ENCODE results near the gene CUX1.
"Not testable (repeated sequence)": the region's sequence is repeated elsewhere in the genome, so short reads cannot be mapped to it uniquely, and the experiment has no call there.

CUX1 gene

GRCh38 chr7:101817471-101818286, at the start of gene CUX1:
Gene CUX1 (plus strand): TSS chr7:101817626. CDS start chr7:101817640, 14 bp downstream.
- peak in 4 of 51 donors; percentile 3 to 29 (median 24) for DNase-seq

- no peak for DNase-seq
These were observed 49.1 kb upstream of the CUX1 start for GRCh38 chr7:101768280-101768679.

GRCh38 chr7:101770466-101770865, 47.0 kb upstream of the CUX1 start:
- DNase-seq, result no peak

- DNase-seq, result no peak
These were observed 44.8 kb upstream of the CUX1 start for GRCh38 chr7:101772508-101773211.

- no peak for DNase-seq
These were observed 42.2 kb upstream of the CUX1 start for GRCh38 chr7:101775181-101775580.

GRCh38 chr7:101778026-101778580, 39.3 kb upstream of the CUX1 start:
- no peak for DNase-seq

- no peak for DNase-seq
These were observed 38.2 kb upstream of the CUX1 start for GRCh38 chr7:101779267-101779666.

GRCh38 chr7:101780281-101780680, 37.1 kb upstream of the CUX1 start:
- DNase-seq, result no peak

GRCh38 chr7:101781439-101781838, 36.0 kb upstream of the CUX1 start:
- no peak for DNase-seq

GRCh38 chr7:101782476-101782875, 35.0 kb upstream of the CUX1 start:
- no peak for DNase-seq

GRCh38 chr7:101782896-101783295, 34.5 kb upstream of the CUX1 start:
- DNase-seq, result no peak

- DNase-seq, result no peak
These were observed 33.8 kb upstream of the CUX1 start for GRCh38 chr7:101783381-101784181.

GRCh38 chr7:101784292-101785127, 32.9 kb upstream of the CUX1 start:
- DNase-seq, result peak in 2 of 51 donors; percentile 3 to 53

GRCh38 chr7:101787864-101788263, 29.6 kb upstream of the CUX1 start:
- no peak for DNase-seq

GRCh38 chr7:101788517-101788916, 28.9 kb upstream of the CUX1 start:
- DNase-seq, result no peak

- no peak for DNase-seq
These were observed 26.7 kb upstream of the CUX1 start for GRCh38 chr7:101790566-101791293.

GRCh38 chr7:101792051-101792681, 25.3 kb upstream of the CUX1 start:
- no peak for DNase-seq

GRCh38 chr7:101792682-101793071, 24.7 kb upstream of the CUX1 start:
- not testable (repeated sequence) for DNase-seq

GRCh38 chr7:101795461-101795860, 22.0 kb upstream of the CUX1 start:
- DNase-seq, result no peak

GRCh38 chr7:101798173-101798572, 19.3 kb upstream of the CUX1 start:
- DNase-seq, result not testable (repeated sequence)

Data from hypothalamus (tissue), 51 donors.